T-helper 2 cell (primary cell): ENCODE results near the gene CR1L.
A peak's percentile ranks its signal among the peaks of the same experiment; 100 is the strongest.
"Not testable (repeated sequence)": the region's sequence is repeated elsewhere in the genome, so short reads cannot be mapped to it uniquely, and the experiment has no call there.

Experiments
- DNase-seq, 5 experiments: peaks; one replicate each; pipeline versions ENCODE4 v3.0.0 to v3.0.0-alpha.2; 2012 to 2022
- total RNA-seq, 2 donors: gene quantifications; one replicate each; lab custom pipeline; 2026; lab: John Stamatoyannopoulos, UW

The CR1L gene
- 0 reads per million in 2 donors for total RNA-seq

DNA sequence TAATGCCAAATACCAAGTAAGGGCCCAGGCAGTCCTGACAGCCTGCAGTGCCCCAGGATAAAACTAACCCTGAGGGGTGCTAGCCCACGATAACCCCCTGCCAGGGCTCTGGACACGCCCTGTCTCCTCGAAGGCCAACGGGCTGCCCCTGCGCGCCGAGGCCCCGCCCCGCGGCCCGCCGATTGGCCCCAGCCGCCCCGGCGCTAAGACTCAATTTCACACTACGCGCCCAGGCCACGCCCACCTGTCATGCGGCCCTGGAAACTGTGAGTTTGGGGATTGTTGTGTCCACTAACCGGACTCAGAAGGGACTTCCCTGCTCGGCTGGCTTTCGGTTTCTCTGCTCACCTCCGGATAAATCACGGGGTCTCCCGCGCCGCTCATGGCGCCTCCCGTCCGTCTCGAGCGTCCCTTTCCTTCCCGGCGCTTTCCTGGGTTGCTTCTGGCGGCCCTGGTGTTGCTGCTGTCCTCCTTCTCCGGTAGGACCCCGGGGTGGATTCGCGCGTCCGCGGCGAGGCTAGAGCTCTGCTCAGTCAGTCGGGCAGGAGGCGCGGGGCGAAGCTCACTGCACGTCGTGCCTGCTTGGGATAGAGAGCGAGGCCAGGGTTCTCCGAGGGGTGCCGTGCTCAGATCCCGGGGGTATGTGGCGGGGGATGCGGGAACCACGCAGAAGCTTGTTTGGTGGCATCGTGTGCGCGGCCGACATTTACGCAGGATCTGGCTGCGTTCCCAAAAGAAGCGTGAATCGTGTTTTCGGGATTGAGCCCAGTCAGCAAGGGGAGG lies at the start of gene CR1L:
Gene CR1L, plus strand, starts transcription at position 282 of the 783 bp plus-strand sequence. Its CDS starts 101 bp downstream, at position 383.
- DNase-seq: peak; percentile 29 to 69 (median 47)

DNA sequence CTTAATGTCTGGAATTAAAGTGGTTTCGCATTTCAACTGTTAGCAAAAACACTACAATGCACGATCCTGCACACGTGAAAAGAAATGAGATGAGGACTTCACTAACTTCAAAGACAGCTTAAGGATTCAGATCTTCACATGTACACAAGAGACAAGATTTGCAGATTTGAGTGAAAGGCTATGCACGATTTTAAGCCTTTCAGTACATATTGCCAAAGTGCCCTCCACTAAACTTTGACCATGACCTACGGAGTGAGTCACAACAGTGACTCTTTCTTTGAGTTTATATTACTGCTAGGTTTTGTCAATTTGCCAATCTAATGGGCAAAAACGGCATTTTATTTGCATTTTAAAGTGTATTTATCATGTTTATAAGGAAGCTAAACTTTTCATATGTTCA lies 41.2 kb upstream of the CR1L start:
- DNase-seq: no peak

DNA sequence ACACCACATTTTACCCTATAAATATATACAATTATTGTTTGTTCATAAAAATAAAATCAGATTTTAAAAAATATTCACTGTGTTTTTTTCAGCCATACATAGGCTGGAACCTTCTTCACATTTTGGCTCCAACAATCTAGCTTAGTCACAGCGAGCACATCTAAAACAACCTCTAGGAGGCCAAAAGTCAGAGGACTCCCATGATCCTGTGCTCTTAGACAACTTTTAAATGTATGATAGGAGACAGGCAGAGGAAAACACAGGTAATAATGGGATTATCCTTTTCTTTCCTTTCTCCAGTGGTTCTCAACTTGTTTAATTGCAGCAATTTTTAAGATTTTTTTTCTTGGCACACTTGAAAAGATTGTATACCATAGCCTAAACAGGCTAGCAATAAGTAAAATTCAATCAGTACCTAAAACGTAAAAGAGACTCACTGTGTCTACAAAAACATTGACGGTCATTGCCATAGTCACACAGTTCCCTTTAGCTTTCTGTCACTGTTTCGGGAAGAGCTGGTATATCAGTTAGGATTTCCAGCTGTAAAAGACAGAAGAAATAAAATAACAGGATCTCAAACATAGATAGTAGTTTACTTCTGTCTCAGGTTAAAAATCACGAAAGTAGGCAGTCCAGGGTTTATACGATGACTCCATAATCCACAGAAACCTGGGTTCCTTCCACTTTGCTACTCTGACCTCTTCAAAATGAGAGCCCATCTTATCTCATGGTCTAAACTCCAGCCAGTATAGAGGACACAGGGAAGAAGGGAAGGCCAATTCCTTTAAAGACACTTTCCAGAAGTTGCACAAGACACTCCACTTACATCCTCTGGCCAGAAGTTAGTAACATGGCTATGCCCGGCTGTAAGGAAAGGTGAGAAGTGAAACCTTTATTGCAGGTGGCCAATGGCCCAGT lies 39.2 kb upstream of the CR1L start:
- DNase-seq: no peak

DNA sequence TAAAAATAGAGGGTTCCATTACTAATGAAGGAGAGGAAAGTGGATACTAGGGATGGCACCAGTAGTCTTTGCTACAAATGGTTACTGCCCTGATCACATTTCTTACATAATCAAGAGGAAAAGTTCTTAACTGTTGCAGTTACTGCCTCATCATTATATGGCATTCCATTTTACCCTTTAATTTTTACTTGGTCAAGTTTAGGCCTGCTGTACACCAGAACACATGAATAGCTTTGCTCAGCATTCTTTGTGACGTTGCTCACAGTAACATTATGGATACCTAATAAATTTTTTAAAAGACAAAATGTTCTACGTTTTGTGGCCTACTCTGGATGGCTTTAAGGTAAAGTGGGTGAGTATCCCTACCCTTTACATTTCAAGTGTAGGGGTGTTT lies 38.6 kb upstream of the CR1L start:
- no peak for DNase-seq

DNA sequence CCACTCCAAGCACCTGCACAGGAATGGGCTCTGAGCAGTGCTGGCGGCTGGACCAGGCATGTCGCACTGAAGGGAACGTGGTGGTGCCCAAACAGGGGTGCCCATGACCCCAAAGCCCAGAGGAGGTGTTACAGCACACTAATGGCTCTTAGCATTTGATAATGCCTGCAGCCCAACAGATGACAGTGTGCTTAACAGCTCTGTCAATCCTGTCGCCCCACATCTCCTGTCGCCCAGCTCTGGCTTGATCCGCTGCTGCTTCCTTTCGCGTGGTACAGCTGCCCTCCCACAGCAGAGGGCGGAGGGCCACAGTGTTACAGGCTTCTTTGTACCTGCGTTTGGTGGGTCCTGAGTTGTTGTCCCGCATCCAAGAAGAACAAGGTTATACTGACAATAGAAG lies 32.2 kb upstream of the CR1L start:
- no peak for DNase-seq

DNA sequence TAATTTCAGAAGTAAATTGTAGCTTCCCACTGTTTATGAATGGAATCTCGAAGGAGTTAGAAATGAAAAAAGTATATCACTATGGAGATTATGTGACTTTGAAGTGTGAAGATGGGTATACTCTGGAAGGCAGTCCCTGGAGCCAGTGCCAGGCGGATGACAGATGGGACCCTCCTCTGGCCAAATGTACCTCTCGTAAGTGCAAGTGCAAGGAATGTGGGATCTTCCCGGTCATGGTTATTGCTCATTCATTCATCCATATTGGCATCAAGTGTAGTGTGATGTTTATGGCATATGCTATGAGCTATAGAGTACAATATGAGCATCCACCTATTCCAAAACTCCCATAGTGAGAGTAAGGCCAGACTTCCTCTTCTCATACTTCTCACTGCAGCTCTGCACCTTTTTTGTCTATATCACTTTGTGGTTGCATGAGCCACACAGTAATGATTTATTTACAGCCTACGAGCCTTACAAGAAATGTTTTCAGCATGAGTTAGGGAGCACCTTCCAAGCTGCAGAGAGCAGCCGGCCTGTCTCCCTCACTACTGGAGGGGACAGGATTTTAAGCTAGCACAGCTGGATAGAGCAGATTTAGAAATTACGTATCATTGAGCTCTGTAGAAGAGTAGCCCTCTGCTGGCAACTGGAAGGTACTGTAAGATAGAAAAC lies 24.9 kb upstream of the CR1L start:
- peak in 1 of 5 experiments; percentile 47 for DNase-seq

DNA sequence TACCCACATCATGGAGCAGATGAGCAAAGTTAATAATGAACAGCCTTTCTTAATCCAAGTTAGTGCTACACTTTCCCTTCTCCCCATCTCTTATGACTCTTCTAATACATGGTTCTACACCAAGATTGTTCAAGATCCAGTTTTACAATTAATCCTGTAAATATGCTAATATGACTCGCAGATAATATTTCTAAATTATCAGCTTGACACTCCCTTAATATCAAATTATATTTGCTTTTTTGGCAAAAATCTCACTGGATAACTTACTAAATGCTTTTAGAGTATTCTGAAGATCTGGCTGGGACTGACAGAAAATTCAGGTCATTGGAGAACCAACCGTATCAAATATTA lies 24.4 kb upstream of the CR1L start:
- no peak for DNase-seq

DNA sequence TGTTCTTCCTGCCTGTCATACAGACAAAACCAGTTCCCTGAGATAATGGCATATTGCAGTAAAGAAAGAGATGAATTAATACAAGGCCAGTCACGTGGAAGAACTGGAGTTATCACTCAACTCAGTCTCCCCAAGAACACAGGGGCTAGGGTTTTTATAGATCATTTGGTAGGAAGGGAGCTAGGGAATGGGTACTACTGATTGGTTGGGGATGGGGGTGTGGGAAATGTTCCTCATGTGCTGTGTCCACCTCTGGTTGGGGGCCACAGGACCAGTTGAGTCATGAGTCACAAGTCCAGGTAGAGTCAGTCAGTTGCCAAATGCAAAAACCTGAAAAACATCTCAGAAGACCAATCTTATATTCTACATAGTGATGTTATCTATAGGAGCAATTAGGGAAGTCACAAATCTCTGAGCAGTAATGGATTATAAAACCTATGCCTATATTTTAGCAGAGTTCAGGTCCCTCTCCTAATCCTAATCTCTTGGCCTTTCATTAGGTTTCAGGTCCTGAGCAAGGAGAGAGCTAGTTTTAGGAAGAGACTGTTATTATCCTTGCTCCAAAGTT lies 19.3 kb upstream of the CR1L start:
- not testable (repeated sequence) for DNase-seq

DNA sequence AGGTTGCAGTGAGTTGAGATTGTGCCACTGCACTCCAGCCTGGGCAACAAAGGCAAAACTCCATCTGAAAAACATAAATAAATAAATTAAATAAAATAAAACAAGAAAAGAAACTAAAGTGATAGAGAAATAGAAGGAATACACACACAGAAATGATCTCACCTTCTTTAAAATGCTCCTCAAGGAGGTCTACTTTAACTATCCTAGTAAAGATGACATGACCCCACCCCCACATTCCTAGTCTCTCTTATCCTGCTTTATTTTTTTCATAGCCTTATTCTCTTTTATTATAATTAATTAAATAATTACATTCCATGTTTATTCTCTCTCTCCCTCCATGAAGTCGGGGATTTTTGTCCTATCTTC lies 18.0 kb upstream of the CR1L start:
- DNase-seq: no peak

GRCh38 chr1:207627496-207627895 lies 17.4 kb upstream of the CR1L start:
- DNase-seq: no peak

GRCh38 chr1:207628776-207629175 lies 16.2 kb upstream of the CR1L start:
- no peak for DNase-seq

- no peak for DNase-seq
Measured at GRCh38 chr1:207631137-207631536, 13.8 kb upstream of the CR1L start.

- no peak for DNase-seq
Measured at GRCh38 chr1:207633226-207633625, 11.7 kb upstream of the CR1L start.

- DNase-seq: not testable (repeated sequence)
Measured at GRCh38 chr1:207633699-207634289, 11.1 kb upstream of the CR1L start.

DNA sequence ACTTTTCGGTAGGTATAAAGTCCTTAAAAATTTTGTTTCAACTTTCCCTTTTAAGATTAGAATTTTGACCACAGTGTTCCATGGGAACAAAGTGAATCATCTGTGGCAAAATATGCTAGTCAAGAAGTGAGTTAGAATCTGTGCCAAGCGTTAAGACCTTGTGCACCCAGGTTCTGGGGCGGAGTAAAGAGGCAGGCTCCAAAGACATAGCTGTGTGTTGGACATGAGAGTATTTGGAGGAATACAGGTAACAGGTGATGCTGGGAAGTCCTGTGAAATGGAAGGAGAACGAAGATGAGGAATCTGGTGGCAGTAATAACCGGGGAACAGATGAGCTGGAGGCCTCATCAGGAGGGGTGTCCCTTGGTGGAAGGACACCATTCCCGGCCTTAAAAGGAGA lies 10.6 kb upstream of the CR1L start:
- DNase-seq: not testable (repeated sequence)

GRCh38 chr1:207635569-207636186 lies 9.3 kb upstream of the CR1L start:
- not testable (repeated sequence) for DNase-seq

DNA sequence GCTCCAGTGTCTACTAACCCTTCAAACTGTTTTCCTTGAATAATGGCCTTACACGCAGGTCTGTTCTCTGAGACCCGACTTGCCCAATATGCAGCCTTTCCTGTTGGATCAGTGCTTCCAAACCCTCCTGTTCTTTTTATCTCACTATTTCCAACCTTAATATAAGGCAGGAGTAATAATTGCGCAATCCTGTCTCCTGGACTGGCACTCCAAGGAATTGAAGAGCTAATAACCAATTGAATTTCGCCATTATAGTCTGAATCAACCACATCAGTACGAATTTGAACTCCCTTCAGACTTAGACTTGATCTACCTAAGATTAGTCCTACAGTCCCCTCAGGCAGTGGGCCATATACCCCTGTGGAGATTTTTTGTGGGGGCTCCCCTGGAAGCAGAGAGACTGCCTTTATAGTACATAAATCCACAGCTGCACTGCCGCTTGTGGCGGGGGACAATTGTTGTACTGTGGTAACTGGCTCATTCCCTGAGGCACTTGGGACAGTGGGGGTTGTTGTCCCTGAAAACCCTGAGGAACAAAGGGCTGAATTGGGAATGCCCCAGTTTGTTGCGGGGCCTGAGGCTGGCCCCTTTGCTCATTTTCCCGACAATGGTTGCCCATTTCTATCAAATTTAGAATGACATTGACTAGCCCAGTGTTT lies 6.3 kb upstream of the CR1L start:
- not testable (repeated sequence) for DNase-seq

DNA sequence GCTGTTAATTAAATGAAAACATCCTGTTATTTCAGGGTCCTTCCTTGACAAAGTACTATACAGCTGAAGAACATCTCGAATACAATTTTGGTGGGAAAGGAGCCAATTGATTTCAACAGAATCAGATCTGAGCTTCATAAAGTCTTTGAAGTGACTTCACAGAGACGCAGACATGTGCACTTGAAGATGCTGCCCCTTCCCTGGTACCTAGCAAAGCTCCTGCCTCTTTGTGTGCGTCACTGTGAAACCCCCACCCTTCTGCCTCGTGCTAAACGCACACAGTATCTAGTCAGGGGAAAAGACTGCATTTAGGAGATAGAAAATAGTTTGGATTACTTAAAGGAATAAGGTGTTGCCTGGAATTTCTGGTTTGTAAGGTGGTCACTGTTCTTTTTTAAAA lies 5.6 kb upstream of the CR1L start:
- not testable (repeated sequence) for DNase-seq

GRCh38 chr1:207644166-207644851 lies 624 bp upstream of the CR1L start:
- no peak for DNase-seq

GRCh38 chr1:207645635-207646081 lies 725 bp downstream of the CR1L start:
- DNase-seq: no peak

DNA sequence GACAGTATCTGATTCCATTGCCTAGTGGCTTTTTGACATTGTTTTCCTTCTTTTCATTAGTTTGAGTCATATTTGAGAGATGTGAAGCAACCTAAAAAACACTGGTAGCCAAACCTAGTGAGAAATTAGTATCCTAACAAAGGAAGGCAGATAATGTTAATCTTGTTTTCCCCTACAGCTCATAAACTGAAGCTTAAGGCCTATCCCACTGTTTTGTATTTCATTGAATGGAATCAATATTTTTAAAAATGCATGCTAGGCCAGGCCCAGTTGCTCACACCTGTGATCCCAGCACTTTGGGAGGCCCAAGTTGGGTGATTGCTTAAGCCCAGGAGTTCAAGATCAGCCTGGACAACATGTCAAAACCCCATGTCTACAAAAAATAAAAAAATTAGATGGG lies 1.2 kb downstream of the CR1L start:
- no peak for DNase-seq
